Measurements from ENCODE around the gene GLI3.

The GLI3 gene

DNA sequence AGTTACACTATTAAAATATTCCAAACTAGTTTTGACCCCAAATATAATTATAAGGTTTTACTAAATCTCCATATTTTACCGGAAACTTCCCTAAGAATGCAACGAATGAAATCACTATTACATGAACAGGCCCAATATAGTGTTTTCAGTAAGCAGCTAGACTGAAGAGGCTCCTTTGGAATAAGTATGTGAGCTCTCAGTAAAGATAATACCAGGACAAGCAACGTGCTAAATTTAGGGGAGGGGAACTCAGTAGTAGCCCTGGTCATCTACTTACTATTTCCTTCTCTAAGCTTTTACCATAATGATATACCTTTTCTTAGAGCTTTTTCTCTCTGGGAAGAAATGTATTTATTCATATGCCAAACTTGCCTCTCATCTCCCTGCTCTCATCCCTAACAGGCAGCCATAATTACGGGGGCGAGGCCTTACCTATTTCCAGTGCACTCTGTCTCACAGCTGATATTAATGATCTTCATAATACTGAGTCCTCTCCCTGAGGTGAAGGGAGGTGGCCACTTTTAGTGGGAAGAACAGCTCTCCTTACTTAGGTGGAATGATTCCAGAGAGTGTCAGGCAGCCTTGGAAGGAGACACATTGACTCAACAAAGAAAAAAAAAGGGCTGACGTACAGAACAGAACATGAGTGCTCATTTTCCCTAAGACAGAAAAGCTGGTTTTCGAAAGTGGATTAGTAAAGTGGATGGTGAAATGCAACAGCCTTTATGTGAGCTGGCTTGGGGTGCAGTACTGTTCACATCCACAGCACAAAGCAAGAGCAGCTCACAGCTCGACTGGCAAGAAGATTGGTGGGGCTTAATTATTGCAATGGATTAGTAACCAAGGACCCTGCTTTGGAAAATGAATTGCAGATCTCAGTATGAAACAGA, 165.4 kb downstream of the GLI3 start:
- DNase-seq, result no peak

DNA sequence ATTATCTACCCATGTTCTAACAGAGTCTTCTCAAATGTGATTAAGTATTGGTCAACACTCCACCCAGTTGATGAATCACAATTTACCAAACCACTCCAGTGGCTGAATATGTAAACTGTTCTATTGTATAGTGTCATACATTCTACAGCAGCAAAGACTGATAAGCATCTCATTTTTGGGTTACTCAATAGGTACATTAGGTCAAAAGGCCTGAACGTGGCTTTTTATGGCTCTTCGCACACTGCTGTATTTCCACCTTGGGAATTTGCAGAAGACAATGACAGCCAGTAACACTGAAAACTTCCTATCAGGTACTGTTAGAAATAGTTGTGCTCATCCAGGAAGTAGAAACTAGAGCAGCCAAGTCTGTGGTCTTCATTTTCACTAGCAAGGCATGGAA, 166.9 kb downstream of the GLI3 start:
- DNase-seq, result no peak

DNA sequence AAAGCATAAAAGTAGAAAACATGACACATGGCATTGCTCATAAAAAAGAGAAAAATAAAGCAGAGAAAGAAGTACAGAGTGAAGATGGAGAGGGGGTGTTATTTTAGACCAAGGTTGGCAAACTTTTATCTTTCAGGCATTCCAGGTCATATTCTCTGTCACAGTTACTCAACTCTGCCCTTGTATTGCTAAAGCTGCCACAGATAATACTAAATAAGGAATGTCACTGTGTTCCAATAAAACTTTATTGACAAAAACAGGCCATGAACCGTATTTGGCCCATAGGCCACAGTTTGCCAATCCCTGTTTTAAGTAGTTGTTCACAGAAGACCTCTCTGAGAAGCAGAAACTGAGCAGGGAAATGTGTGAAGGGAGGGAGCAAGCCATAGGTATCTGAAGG, 167.4 kb downstream of the GLI3 start:
- DNase-seq, result no peak

DNA sequence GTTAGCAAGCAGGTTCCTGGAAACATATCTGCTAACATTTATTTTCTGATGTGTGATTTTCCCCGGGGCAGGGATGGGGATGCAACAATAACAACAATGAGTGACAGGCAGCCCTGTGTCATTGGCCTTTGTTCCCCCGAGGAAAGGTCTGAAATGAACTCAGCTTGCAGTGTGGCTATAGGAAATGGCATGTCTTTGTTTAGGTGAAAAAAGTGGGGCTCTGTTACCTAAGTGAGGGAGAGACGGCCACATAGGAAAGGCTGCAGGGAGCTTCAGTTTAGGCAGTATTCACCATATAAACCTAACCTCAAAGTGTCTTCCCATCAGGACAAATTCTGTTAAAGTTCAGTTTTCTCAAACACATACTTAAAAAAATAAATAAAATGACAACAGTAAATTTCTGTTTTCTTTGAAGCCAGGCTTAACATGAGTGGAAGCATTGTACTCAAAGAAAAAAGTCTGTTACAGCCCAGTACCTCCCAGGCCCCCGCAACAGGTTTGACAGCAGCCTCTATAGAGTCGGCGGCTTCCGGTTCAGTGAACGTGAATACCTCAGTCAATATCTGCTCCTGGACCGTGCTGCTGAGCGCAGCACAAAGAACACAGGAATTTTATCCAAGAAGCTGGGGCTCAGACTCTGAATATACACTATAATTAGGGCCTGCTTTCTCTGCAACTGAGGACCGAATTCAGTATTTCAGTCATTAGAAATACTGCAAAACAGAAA, 168.3 kb downstream of the GLI3 start:
- DNase-seq, result no peak

DNA sequence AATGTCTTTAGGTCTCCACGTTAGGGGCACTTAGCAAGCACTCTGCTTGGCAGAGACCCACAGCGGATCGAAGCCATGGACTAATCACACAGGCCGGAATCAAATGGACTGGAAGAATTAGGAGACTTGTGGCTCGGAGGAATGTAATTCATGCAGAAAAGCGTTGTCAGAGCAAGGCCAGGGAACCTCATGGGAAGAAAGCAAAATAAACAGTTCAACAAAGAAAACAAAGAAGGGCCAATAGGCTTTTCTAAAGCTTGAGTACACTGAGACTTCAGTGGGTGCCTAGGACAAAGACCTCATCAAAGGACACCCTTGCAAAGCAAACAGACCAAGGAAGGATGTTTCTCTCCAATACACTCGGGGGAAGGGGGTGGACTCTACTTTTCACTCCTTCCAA, 171.1 kb downstream of the GLI3 start:
- DNase-seq, result no peak

DNA sequence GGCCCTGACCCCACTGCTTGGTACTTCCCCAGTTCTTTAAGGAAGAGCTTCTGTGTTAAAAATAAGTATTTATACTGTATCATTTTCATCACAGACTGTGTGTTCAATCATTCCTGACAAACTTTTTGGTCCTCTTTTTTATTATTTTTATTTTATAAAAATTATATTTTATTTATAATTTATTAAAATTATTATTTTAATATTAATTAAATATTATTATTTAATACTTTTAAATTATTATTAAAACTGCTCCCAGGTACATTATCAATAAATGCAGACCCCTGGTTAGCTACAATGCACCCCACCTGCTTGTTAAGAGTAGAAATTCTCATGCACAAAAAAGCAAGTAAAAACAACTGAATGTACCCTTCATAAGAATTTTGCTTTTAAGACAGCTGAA, 172.0 kb downstream of the GLI3 start:
- no peak for DNase-seq

DNA sequence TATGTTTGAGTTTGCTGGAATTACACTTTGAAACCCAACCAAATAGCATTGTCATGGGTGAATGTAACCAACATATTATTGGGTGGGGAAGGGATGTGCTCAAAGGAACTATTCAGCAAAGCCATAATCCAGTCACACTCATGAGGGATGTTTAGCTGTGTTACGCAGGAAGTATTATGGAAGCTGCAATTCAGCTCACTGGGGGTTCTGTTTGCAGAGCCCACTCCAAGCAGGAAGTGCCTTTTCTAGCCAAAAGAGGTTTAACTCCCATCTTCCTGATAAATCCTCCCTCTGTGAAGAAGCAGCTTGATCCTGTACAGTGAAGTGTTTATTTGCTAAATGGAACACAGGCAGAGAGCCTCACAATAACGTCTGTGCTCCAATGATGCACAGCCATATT, 172.5 kb downstream of the GLI3 start:
- DNase-seq, result no peak

DNA sequence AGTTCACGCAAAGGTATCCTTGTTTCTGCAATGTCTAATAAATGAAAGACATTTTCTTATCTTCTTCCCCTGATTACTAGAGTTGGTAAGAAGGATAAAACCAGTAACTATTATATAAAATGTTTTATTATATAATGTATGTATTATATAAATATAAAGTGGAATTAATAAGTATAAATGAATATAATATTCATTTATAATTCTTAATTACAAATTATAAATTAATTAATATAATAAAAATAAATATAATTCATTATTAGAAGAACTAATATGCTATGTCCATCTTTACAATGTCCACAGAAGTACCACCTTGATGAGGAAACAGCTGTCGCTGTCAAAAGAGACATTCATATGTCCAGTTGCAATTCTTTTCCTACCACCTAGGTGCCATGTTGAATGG, 177.7 kb downstream of the GLI3 start:
- no peak for DNase-seq

DNA sequence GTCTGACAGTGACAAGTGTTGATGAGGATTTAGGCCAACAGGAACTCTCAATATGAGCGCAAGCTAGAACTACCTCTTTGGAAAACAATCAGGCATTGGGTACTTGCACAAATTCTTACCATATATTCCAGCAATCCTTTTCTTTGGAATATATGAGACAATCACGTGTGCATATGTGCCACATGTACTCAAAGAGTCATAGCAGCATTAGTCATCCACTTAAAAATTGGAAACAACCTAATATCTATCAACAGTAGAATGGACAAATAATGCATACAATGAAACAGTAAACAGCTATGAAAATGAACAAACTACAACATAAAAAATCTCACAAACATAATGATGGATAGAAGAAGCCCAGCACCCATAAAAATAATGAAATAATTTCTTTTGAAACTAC, 179.7 kb downstream of the GLI3 start:
- no peak for DNase-seq

DNA sequence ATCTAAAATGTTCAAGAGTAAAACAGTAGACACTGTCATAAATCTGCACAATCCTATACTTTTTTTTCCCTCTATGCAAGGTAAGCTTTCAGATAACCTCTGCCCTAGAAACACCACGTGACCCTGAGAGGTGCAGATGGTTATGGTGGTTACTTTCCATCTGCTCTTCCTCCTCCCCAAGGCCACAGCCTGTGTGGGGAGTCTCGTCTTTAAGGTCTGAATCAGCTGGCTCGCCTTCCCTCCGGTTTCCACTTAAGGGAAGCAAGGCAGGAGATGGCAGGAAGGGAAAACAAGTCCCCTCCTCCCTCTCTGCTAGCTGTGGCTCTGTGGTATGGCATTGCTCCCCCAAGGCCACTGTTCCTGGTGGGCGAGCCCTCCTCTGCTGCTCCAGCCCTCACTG, 181.8 kb downstream of the GLI3 start:
- no peak for DNase-seq

DNA sequence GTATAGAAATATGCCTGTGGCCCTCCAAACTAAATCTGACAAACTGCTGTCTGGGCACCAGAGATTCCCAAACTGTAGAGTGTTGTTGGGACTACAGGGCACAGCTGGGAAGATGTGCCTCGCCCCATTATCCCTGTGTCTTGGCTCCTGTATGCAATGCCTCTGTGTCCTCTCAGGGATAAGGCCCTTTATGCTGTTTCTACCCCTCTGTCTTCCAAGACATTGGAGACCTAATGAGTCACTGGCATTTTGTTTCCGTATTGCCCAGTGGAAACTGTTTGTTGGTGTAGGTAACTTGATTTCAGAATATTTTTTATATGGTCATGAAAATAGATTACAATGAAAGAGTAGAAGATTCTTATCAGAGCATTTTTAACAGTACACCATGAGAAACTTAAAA, 183.2 kb downstream of the GLI3 start:
- DNase-seq, result no peak

DNA sequence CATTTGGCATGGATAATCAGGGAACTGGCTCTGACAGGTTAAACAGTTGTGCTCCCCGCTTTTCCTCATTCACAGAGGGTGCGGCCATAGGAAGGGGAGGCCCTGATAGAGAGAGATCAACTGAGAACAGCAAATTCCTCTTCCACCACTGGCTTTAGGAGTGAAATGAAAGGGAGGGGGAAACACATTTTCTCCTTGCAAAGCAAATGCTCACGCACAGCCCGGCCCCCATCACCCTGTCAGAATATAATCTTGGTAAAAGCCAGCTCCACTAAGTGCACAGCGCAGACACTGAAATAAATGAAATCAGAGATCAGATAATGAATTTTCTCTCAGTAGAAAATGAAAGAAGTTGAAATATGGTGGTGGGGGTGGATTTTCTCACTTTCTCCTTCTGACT, 187.2 kb downstream of the GLI3 start:
- DNase-seq, result no peak

DNA sequence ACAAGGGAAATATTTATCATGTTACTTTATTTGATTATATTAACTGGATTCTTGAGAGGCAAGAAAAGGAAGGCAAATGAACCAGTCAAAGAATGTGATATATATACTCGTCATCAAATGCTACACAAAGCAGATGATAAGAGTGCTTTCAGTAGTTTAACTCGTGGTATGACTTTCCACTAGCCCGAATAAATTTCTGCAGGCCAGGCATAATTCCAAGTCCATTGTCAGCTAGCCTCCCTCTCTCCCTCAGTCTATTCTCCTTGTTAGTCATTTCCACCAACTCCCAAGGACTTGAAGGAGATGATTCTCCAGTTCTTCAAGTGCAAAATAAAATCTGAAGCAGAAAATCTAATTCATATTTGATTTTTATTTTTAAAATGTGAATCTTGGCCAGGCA, 190.5 kb downstream of the GLI3 start:
- DNase-seq, result no peak

DNA sequence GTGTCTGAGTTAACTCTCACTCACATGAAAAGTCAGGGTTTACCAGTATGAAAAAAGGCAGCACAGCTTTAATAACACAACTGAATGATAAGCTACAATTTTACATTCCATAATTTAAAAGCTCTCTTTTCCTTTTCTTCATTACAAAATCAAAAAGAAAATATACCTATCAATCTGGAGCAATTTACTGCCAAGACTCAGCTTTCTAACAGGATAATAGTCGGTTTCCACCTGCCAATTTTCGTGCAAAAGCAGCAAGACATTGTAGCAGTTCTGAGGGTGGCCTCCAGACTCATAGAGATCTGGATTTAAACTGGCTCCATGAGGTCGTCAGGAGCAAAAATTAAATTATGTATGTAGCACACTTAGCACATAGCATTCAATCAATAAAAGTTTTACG, 191.0 kb downstream of the GLI3 start:
- no peak for DNase-seq

DNA sequence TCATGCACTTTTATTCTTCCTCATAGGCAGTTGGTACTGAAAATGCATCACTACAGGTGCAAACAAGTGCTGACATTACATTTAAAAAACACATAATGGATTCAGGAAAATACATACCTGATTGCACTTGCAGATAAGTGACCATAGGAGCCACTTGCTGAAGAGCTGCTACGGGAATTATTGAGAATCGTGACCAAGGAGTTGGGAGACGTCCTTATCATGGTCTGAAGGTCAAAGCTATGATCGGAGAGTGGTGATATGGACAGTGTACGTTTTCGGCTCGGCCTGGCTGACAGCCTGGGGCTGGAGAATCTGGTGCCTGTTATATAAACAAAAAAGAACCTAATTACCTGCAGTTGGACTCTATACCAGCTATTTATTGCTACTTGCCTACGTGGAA, 197.1 kb downstream of the GLI3 start:
- no peak for DNase-seq

DNA sequence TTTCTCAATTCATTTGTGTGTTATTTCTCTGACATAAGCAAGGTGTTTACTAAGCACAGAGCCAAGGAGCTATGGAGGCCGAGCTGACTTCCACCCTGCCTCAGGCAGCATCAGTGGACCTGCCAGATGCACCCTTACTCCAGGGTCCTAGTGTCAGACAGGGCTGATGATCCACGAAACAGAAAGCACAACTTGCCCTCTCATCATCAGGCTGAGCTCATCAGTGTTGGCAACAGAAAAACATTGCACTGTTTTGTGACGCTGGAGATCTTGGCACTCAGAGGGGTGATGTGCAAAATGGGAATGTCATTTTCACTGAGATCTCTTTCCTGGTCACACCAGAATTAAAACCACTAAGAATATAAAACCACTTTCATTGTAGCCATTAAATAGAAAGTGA, 201.8 kb downstream of the GLI3 start:
- no peak for DNase-seq

DNA sequence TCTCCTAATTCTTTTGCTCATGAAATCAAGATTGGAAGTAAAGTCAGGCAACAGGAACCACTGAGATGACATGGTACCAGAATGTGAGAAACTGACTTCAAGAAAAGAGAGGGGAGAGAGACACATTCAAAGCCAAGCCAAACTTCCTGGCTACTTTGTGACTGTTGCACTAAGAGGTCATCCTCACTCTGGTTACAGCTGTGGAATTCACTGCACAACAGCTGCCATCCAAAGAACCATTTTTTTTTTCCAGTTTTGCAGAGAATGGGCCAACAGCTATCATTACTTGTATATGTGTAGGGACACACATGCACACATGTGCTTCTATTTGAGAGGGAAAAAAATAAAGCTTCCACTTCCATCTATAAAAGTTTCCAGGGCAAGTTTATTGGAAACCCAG, 203.5 kb downstream of the GLI3 start:
- no peak for DNase-seq

DNA sequence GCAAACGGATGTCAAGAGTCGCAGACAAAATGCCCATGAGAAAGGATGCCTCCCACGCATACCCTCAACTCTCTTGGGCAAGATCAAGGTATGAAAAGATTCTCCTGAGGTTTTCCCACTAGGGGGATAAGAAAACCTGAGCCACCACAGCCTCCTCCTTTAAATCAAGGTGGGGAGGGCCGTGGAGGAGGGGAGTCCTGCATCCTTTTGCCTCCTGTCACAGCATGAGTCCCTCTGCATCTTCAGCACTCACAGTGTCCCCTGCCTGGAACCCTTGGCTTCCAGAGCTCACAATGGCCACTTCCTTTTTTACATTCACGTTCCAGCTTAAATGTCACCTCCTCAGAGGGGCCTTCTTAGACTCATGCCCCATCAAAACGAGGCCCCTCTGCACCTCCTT, 207.6 kb downstream of the GLI3 start:
- DNase-seq, result no peak

DNA sequence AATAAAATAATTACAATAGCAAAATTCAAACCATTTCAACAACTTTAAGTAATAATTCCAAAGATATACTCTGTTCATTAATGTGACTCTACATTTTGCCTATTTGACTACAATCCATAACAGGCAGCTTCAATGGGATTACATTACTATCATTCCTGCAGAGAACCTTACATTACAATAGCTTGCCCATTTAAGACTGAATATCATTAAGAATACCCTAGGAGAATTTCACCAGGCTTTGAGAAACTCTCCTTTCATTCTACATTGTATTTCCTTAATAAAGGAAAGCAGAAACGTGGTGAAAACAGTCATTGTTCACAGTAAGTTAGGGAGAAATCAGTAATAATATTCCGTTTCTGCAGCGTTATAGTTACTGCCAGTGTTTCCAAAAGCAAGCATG, 209.5 kb downstream of the GLI3 start:
- DNase-seq, result no peak

DNA sequence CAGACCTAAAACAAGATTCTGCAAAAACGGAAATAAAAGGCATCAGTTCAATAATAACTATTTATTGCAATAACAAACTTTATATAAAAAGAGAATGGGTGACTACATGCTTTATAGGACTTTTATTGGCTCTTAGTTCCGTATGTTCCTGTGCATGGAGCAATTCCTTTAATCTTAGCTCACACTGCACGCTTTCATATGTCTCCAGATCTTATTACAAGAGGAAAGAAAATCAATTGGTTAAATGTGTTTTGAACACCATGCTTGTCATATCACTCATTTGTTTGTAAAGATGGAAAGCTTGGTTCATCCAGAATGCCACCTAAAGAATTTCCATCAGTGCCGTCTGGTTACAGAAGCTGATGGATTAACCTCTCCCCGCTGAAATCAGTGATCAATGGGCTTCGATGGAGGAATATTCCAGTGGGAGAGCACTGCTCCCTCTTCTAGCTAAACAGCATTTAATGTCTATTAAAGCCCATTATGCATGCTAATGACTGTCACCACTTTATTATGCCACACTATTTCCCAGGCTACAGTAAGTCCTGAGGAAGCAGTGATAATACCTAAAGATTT, 210.3 kb downstream of the GLI3 start:
- no peak for DNase-seq

DNA sequence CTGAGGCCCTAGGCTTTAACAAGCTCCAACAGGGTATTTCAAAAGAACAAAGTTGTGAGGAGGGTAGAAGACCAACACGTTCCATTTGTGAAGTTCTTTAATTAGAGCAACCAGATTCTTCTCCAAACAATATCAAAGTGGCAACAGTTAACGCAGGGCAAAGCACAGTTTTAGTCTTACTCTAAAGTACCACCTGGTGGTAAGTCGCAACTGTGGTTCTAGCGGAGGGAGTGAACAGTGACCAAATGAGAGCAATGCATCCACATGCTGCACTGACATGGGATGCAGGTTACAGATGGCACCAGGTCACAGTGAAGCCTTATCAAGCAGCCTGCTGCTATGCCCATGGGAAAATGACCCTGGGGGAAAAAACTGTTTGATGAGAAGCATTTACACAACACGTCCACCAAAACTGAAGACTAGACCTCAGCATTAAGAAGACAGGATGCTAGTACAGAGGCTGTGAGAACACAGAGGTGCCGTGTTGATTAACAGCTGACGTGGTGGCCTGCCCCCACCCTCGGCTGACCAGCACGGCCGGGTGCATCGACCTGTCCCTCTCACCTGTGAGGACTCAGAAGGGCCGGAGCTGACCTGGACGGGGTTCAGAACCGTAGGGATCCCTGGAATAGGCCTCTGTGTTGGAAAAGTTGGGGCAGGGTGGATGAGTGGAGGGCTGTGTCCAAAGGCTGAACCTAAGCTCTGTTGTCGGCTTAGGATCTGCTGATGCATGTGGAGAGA, 211.2 kb downstream of the GLI3 start:
- DNase-seq, result no peak

DNA sequence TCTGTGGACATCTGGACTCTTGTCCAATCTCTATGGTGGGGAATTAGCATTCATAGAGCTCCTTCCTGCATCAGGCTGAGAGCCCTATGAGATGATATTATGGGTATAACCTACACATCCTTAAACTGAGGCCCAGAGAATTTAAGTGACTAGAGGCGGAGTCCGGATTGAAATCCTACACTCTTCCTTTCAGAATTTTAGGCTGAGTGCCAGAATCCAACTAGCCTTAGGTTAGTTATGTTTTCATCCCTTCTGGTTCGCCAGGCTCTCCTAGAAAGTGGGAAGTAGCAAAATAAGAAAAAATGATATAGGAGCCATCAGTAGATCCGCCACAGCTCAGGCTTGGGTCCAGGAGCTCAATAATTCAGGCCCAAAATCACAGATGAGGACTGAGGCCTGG, 212.5 kb downstream of the GLI3 start:
- DNase-seq, result no peak

DNA sequence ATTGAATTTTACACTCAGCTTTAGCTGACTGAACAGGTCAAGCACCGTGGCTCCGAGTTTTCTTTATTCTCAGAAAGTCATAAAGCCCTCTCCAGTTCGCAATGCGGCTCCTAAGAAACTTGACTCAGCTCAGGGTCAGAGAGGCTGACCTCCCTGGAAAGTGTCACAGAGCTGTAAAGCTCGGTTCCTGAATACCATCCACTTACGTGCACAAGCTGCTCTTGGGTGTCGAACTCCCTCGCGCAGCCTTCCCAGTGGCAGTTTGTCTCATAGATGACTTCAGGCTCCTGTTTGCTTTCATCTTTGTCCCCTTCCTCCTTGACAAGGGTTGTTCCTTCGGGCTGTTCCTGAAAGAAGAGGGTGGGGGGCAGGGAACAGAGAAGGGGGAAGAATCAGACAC, 213.7 kb downstream of the GLI3 start:
- no peak for DNase-seq

DNA sequence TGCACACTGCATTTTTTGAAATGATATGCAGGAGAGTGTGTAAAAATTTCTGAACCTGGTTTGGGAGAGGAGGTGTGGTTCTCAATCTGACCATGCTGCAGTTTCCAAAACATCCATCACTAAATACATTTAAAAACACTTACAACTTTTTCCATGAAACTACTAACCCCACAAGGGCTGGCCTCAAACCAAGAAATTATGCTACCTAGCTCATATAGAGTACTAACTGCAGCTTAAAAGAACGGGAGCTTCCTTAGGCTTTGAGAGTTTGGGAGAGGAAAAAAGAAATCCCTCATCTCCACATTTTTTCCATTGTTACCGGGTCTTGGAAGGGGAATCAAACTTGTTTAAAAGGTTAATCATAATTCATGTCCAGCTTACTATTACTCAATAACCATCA, 214.2 kb downstream of the GLI3 start:
- no peak for DNase-seq
